GM21529 (cell line): ENCODE data around the gene KNOP1.

ENCODE experiments used
- ATAC-seq: cut with Tn5 transposase; IDR thresholded peaks from one replicate; pipeline ENCODE4 v1.9.1; 2021; ENCODE audit not compliant: unreplicated experiment

Gene KNOP1

GRCh38 chr16:19717741-19718623, at the start of gene KNOP1, which contains the start of gene IQCK:
Gene KNOP1 (minus strand): TSS chr16:19718227. CDS start chr16:19715035, 3,192 bp downstream.
Gene IQCK (plus strand): TSS chr16:19718271. CDS start chr16:19718307, 36 bp downstream.
- ATAC-seq = peak; percentile 92

- ATAC-seq = no peak
Measured at GRCh38 chr16:19767497-19767896, 49.5 kb upstream of the KNOP1 start.

GRCh38 chr16:19766988-19767387, 49.0 kb upstream of the KNOP1 start:
- no peak for ATAC-seq

GRCh38 chr16:19766554-19766884, 48.5 kb upstream of the KNOP1 start:
- no peak for ATAC-seq

- no peak for ATAC-seq
Measured at GRCh38 chr16:19765860-19766553, 48.0 kb upstream of the KNOP1 start.

GRCh38 chr16:19760356-19761060, 42.5 kb upstream of the KNOP1 start:
- no peak for ATAC-seq

- no peak for ATAC-seq
Measured at GRCh38 chr16:19757762-19758595, 40.0 kb upstream of the KNOP1 start.

GRCh38 chr16:19757026-19757425, 39.0 kb upstream of the KNOP1 start:
- ATAC-seq = no peak

GRCh38 chr16:19755268-19755667, 37.2 kb upstream of the KNOP1 start:
- ATAC-seq = no peak

GRCh38 chr16:19754644-19755036, 36.6 kb upstream of the KNOP1 start:
- no peak for ATAC-seq

GRCh38 chr16:19753815-19754643, 36.0 kb upstream of the KNOP1 start:
- ATAC-seq = no peak

- ATAC-seq = no peak
Measured at GRCh38 chr16:19751478-19752385, 33.7 kb upstream of the KNOP1 start.

GRCh38 chr16:19749571-19750080, 31.6 kb upstream of the KNOP1 start:
- no peak for ATAC-seq

GRCh38 chr16:19748389-19749168, 30.6 kb upstream of the KNOP1 start:
- ATAC-seq = no peak

- no peak for ATAC-seq
Measured at GRCh38 chr16:19746561-19746960, 28.5 kb upstream of the KNOP1 start.

GRCh38 chr16:19745286-19746010, 27.4 kb upstream of the KNOP1 start:
- no peak for ATAC-seq

GRCh38 chr16:19744670-19745069, 26.6 kb upstream of the KNOP1 start:
- no peak for ATAC-seq
